ENCODE measurements around the gene KATNAL1.

GRCh38 chr13:30353060-30353459, 45.7 kb upstream of the KATNAL1 start:
- TF ChIP-seq POLR2A (IDR thresholded peaks at IDR 0.05) (no peak), CTCF (IDR thresholded peaks at IDR 0.05) (no peak)

Measured in suprapubic skin (tissue), 3 donors.